GM19240 (cell line): ENCODE data around the gene TEFM.
A peak's percentile ranks its signal among the peaks of the same experiment; 100 is the strongest.
"Not testable (repeated sequence)": the region's sequence is repeated elsewhere in the genome, so short reads cannot be mapped to it uniquely, and the experiment has no call there.

Experiments used
- DNase-seq: peaks from one replicate; pipeline ENCODE4 v3.0.0; 2011; ENCODE audit warnings: low spot score; ENCODE audit not compliant: insufficient read length

TEFM gene, protein sequence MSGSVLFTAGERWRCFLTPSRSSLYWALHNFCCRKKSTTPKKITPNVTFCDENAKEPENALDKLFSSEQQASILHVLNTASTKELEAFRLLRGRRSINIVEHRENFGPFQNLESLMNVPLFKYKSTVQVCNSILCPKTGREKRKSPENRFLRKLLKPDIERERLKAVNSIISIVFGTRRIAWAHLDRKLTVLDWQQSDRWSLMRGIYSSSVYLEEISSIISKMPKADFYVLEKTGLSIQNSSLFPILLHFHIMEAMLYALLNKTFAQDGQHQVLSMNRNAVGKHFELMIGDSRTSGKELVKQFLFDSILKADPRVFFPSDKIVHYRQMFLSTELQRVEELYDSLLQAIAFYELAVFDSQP

DNA sequence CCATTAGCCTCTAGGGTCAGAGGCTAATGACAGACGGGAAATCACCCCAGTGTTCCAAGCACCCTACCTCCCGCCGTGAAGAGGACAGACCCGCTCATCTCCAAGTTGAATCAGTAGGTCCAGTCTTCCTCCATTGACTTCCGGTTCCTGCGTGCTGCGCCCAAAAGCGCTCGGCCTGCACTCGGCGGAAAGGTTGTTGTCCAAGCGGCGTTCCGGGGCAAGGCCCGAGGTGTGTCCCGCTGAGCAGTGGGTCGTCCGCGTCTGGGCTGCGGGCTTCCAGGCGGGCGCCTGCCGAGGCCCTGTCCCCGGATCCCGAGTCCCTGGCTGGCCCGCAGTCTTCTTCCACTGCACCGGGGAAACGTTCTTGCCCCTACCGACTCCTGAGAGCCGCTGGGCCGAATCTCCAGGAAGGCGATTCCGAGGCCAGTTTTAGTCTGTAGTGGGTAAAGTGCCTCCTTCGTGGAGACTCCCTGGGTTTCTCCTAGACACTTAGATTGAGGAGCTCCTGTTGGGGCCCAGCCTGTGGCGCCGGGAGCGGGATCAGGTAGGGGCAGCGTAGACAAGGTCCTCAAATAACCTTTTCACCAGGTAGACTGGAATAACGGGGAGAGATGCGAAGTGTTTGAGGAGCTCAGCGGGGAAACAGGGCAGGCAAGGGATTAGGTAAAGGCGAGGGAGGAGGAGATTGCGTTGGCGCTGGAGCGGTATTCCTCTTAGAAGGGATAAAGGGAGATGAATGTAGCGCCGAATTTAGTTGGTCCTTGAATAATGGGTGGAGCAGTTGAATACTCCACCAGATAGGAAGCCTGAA lies at the start of gene TEFM:
TEFM (minus strand) TSS at position 138 of the 811 bp plus-strand sequence; CDS start at position 98, 40 bp downstream.
- DNase-seq, result peak; percentile 75

DNA sequence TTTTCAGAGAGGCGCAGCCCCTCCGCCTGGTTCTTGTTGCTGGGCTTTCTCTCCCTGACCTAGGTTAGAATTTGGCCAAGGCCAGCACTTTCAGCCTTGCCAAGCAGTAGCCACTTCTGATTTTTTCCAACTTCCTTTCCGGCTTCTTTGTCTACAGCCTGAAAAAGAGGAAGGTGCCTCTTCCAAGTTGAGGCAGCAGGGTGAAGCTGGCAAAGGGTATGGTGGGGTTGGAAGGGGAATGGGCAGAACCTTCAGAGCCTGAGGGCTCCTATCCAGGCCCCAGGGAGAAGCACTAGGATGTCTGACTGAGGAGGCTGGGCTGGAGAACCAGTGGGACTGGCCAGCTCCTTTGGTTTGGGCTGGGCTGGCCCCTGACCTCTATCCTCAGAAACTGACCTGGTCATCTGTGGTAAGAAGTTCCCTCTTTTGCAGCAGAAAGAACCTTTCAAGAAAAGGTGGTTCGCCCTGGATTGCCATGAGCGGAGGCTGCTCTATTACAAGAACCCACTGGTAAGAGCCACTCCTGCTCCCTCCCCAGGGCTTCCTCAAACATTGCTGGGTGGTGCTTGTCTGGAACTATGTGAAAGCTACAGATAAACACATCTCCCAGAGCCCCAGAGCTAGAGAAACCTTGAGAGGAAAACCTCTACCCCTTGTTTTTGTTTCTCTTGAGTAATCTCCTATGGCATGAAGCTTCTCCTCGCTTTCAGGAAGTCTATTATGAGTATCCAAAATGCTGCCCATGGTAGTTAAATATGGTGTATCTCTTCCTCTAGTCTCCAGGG lies 48.2 kb upstream of the TEFM start:
- DNase-seq, result no peak

DNA sequence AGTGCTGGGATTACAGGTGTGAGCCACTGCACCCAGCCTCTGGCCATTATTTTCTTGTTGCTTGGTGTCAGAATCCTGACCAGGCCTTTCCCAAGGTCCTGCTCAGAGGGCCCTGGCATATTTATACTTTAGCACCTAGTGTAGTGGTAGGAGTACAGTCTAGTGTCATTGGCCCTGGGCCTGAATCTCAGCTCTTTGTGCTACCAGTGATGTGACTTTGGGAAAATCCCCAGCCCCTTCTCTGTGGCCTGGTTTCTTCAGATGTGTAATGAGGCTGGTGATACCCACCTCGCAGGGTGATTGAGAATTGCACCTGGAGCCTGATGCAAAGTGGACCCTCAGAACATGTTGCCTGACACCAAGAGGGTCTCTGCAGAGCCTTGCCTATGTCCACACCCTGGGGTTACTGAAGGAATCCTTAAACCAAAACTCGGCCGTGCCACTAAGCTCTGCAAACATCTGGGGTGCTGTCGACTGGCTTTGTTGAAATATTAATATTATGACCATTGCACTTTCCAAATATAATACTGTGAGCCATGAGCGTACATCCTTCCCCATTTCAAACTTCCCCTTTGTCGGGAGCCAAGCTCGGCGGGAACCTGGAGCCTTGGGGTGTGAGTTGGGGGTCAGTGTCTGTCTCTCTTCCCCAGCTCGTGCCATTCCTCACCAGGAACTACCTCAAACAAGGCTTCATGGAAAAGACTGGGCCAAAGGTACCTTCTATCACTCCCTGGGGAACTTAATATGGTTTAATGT lies 46.8 kb upstream of the TEFM start:
- DNase-seq, result no peak

DNA sequence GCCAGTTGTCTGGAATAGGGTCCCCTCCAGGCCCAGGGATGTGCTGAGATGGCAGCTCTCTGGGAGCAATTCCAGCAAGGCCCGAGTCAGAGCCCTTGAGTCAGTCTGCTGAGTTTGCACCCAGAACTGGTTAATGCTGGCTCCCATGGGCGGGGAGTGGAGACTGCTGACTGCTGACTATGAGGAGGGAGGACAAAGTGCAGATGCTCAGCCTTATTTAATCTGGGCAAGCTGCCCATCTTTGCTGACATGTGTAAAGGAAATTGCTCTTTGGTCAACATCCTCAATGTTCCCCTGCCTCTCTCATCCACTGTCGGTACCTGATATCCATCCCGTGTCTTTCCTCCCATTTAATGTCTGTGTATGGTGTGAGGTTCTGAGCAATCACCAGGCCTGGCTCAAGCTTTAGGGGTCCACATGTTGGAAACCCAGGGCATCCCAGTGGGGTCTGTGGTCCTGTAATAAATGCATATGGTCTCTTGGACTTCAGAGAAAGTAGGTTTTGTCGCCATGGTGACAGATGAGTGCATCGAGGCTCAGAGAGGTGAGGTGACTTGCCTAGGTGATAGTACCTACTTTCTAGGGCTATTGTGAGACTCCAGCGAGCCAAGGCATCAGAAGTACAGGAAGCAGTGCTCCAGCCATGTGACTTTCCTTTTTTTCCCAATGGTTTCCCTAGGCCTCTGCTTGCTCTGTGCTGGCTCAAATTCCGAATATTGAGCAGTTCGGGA lies 44.8 kb upstream of the TEFM start:
- no peak for DNase-seq

DNA sequence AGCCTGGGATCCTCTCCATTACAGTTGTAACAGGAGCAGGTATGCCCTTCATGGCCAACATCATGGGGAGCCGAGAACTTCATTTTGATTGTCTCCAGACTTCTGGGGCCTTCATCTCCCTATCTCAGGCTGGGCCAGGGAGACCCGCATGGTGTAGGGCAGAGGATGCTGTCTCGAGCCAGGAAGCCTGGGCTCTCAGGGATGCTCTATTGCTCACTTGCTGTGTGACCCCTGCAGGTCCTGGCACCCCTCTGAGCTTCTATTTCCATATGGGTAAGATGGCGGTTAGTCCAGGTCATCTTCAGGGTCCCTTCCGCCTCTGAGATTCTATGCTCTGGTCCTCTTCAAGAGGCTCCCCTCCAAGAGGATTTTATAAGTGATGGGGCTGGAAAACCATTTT lies 44.2 kb upstream of the TEFM start:
- no peak for DNase-seq

DNA sequence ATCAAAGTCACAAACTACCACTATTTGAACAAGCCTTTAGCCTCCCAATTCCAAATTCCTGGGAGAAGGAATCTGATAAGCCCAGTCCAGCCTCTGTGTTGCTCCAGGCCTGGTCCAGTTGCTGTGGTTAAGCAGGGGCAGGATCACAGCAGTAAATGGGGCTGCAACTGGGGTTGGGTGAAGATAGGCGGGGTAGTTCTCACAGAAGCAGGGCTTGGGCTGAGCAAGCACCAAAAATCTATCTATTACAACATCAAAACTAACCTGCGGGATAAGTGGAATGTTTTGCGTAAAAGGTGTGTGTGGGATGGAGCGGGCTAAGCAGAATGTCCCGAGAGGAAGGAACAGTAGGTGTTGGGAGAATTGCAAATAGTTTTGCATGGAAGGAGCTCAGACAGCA lies 41.8 kb upstream of the TEFM start:
- DNase-seq, result no peak

DNA sequence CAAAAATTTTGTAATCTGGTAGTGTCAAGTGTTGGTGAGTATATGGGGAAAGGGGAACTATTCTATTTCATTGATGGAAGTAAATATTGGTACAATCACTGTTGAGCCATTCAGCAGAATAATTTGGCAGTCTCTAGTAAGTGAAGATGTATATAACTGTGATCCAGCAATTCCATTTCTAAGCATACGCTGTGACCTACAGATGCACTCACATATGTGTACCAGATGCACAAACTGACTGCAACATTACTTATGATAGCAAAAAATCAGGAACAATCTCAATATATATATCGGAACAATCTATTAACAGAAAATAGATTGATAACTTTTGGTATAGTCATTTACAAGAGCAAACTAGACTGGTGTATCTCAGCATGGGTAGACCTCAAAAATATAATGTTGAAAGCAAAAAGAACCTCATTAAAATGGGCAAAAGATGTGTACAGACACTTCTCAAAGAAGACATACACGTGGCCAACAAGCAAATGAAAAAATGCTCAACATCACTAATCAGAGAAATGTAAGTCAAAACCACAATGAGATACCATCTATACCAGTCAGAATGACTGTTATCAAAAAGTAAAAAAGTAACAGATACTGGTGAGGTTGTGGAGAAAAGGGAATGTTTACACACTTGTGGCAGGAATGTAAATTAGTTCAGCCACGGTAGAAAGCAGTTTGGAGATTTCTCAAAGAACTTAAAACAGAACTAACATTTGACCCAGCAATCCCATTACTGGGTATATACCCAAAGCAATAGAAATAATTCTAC lies 36.5 kb upstream of the TEFM start:
- no peak for DNase-seq

DNA sequence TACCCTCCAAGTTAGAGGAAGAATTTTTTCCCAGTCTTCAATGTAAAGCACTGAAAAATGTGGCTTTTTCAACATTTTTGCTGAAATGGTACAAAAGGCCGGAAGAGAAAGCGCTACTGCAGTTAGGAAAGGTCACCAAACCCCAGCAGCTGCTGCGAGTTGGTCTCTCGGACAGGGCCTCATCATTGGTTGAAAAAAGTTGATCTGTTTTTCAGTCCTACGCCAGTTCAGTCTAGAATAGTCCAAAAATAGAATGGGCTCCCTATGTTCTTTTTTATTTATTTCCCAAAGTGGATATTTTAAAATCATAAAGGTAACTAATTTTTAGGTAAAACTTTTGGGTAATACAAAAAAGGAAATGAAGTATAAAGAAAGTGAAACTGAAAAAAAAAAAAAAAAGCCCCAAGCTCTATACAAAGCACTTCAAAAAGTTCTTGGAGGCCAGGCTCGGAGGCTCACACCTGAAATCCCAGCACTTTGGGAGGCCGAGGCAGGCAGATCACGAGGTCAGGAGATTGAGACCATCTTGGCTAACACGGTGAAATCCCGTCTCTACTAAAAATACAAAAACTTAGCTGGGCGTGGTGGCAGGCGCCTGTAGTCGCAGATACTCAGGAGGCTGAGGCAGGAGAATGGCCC lies 33.1 kb upstream of the TEFM start:
- DNase-seq, result peak; percentile 59

DNA sequence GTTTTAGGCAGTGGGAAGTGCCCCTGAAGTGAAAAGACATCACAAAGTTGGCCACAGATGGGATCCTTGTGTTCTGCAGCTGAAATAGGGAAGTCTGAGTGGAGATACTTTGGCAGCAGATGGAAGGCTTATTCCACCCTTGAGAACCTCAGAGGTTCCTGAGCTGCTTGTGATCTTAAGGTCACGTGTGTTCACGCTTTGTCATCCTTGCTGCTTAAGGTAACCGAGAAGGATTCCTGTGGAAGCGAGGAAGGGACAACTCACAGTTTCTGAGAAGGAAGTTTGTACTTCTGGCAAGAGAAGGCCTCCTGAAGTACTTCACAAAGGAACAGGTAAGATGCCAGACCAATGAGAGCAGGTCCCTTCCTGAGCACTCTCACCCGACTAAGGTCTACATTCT lies 27.9 kb upstream of the TEFM start:
- DNase-seq, result no peak

DNA sequence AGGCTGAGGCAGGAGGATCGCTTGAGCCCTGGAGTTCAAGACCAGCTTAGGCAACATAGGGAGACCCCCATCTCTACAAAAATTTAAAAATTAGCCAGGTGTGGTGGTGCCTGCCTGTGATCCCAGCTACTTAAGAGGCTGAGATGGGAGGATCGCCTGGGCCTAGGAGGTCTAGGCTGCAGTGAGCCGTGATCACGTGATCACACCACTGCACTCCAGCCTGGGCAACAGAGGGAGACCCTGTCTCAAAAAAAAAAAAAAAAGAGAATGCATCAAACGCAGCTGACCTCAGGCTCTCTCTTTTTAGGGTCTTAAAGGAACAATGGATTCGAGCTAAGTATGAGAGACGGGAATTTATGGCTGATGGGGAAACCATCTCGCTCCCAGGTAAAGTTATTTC lies 25.5 kb upstream of the TEFM start:
- not testable (repeated sequence) for DNase-seq

DNA sequence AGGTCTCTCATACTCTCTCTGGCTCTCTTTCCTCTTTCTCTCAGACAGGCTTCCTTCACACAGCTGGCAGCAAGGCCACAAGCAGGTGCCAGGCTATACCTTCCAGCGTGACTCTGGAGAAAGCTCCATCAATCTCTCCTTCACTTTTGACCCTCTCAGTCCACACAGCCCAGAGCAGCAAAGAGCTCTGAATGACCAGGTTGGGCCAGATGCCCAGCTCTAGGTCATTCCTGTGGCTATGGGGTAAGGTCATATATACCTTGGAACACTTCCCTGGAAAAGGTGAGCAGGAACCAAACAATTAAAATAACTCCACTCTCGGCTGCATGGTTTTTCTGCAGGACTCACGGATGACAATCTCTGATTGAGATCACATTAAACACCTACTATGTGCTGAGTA lies 24.5 kb upstream of the TEFM start:
- DNase-seq, result no peak

DNA sequence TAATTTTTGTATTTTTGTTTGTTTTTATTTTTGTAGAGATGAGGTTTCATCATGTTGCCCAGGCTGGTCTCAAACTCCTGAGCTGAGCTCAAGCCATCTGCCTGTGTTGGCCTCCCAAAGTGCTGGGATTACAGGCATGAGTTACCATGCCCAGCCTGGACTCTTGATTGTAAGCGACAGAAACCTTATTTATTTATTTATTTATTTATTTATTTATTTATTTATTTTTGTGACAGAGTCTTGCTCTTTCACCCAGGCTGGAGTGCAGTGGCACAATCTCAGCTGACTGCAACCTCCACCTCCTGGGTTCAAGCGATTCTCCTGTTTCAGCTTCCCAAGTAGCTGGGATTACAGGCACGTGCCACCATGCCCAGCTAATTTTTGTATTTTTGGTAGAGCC lies 23.8 kb upstream of the TEFM start:
- not testable (repeated sequence) for DNase-seq

DNA sequence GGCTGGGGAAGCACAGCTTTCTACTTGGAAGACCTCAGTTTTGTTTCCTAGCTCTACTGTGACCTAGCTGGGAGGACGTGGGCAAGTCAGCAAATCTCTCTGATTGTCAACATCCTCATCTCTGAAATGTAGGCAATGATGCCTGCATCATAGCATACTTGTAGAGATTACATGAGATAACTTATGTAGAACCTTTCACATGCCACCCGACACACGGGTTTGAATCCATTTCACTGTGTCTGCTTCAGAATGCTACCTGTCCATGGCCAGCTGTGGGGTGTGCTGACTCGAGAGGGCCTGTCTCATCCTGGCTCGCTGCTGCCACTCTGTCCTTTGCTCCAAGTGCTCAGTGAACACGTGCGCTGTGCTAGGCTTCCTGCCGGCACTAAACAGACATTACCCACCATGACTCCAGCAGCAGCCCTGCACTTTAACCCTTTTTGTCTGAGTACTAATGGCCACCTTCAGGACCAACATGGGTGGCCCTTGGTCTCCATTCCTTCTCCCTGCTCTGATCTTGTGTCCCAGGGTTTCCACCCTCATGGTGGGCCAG lies 23.1 kb upstream of the TEFM start:
- DNase-seq, result no peak

DNA sequence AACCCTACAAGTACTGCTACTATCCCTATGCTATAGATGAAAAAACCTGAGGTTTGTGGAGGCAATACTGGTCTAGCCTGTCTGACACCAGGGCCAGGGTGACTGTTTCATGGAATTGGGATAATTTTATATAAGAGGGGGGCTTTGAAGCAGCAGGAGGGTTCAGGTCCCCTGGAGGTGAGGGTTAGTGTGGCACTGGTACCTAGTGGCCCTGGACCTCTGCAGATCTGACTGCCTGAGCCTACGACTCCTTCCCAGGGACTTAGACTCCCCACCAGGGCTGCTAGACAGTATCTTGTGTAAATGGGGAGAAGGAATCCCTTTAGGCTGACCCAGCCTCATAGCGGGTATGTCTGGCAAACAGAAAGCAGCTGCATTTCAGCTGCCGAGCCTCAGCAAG lies 22.5 kb upstream of the TEFM start:
- DNase-seq, result no peak

DNA sequence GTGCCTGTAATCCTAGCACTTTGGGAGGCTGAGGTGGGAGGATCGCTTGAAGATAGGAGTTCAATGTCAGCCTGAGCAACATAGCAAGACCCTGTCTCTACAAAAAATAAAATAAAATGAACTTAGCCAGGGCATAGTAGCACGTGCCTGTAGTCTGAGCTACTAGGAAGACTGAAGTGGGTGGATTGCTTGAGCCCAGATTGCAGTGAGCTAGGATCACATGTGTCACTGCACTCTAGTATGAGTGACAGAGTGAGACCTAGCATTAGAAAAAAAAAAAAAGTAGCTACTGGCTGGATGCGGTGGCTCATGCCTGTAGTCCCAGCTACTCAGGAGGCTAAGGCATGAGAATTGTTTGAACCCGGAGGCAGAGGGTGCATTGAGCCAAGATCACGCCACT lies 21.7 kb upstream of the TEFM start:
- DNase-seq, result no peak

DNA sequence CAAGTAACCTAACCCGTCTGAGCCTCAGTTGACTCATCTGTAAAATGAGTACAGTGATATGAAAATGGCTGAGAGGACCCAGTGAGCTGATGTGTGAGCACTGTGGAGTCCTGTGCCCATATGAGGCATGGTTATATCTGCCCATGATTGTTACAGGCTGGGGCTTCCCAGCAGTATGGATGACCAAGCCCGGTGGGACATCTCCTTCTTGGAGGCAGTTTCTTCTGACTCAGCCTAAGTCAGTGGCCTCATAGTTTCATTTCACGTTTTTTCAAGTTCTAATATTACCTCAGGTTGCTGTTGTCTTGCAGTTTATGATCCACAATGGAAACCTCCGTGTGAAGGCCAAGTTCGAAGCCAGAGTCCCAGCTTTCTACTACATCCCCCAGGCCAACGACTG lies 20.5 kb upstream of the TEFM start:
- no peak for DNase-seq

DNA sequence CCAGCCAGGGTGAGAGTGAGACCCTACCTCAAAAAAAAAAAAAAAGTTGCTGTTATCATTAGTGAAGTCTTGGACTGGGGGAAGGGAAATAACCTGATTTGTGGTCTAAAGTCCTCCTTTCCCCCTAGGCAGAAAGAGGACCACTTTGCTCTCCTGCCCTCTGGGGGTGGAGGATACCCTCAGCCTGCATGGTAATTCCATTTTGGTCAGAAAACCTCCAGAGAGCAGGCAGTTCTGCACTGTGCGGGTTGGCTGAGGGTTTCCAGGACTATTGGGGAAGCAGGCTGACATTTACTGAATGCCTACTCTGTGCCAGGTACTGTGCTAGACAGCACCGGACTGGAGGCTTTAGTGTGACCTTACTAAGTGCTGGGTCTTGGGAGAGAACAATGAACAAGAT lies 18.3 kb upstream of the TEFM start:
- no peak for DNase-seq

DNA sequence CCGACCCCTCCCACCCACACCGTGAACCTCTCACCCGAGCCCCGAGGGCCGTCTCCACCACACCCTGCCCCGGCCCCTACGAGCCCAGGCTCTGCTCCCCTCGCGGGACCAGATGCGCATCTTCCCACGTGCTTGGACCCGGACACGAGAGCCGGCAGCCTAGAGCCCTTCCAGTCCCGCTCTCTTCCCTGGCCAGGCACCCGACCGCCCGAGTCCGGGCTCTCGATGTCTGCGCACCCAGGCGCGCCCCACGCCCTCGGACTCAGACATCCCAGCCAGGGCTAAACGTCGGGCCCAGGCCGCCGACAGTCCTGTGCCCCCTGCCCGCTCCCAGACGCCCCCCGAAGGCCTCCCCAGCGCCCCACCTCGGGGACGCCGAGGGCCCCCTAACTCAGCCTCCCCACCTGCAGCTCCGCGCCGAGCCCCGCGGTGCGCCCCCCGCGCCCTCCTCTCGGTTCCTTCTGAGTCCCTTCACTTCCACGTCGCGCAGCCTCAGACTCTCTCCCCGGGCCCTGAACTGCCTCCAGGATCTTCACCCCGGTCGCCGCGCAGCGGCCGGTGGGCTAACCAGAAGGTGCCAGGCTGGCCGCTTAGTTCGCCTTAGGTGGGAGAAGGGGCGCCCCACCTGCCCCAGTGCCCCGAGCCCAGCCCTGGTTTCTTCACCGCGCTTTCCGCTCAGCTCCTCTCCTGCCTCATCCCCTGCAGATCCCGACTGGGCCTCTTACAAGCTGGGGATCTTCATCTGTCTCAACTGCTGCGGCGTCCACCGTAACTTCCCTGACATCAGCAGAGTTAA lies 16.4 kb upstream of the TEFM start:
- DNase-seq, result no peak
